GM19467 (cell line): ENCODE results near the gene CRLF1.

Experiments
- ATAC-seq: cut with Tn5 transposase; IDR thresholded peaks from one replicate; pipeline ENCODE4 v1.9.1; 2021; ENCODE audit warnings: mild to moderate bottlenecking, moderate library complexity; ENCODE audit not compliant: unreplicated experiment

The CRLF1 gene

DNA sequence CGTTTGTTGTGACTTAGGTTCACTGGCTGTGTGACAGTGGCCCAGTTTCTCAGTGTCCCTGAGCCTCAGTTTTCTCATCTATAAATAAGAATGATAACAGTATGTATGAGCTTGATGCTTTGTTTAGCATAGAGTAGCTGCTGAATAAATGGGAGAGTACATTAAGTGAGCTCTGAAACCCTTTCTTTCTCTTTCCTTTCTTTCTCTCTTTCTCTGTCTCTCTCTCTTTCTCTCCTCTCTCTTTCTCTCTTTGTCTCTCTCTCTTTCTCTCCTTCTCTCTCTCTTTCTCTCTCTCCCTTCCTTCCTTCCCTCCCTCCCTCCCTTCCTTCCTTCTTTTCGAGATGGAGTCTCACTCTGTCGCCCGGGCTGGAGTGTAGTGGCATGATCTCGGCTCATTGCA is 46.9 kb downstream of the CRLF1 start:
- ATAC-seq: no peak

DNA sequence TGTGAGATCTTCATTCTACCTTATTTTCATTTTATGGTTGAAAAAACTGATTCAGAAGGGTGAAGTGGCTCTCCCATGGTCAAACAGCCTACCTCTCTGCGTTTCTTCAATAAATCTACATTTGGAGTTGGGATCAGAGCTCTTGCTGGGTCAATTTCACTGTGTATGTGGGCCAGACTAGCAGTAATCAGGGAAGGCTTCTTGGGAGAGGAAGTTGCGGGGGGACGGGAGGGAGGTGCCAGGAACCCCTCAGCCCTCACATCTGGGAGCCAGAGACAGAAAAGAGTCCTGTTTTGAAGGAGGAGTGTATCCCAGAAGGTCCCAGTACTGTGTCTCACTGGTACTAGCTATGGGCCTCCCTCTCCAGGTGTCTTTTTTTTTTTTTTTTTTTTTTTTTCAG is 48.0 kb downstream of the CRLF1 start:
- ATAC-seq: no peak

DNA sequence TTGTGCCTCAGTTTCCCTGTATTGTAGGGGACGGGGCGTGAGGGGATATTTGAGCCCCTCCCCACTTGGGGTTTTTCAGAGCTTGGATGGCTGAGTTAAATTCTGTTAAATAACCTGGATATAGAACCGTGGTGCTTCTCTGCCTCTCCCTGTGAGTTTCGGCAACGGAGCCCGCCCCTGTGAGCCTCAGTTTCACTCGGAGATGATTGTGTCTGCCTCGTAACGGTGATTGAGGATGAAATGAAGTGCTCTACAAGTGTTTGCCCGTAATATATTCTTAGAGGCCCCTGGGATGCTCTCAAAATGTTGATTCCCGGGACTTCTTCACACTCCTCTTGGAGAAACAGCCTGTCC is 48.4 kb downstream of the CRLF1 start:
- no peak for ATAC-seq

DNA sequence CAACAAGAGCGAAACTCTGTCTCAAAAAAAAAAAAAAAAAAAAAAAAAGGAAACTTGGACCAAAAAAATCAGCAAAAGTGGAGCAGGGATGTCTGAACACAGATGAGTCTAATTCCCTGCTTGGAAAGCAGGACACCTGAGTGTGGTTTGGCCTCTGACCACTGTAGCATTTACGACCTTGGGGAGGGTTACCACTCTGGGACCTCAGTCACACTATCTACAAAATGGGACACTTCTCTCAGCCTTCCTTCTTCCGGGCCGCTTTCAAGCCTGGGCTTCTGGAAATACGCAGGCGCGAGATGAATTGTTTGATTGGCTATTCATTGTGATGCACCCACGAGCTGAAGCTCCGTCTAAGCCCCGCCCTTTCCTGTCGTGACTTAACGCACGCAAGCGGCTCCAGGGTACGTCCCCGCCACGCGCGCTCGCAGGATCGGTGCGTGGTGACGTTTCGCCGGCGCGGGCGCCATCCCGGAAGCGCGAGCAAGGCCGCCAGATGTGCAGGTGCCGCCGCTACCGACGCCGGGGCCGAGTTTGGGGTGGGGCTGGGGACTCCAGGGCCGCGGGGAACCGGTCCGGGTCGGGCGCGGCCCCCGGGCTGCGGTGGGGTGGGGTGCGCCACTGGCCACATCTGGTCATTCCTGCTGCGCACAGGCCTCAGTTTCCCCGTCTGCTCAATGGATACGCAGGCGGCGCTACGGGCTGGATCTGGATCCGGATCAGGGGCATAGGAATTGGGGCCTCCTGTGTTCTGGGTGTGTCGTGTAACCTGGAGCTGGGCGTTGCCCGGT is 49.0 kb downstream of the CRLF1 start, which contains the start of gene KXD1:
TSS of gene KXD1 (plus strand) at position 460 of the 791 bp plus-strand sequence. CDS start 4,187 bp downstream, outside the sequence.
- peak; percentile 88 for ATAC-seq

DNA sequence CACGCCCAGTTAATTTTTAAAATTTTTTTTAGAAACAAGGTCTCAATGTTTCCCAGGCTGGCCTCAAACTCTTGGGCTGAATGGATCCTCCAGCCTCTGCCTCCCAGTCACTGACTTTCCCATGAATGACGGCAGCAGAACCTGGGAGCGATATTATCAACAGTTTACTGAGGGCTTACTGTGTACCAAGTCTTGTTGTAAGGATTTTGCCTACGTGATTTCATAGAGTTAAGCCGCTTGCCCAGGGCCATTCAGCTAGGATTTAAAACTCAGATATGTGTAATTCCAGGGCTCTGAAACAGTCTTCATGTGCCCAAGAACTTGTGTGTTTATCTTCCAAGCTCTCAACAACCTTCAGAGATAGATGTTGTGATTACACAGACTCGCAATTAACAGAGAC is 55.0 kb downstream of the CRLF1 start:
- ATAC-seq: no peak

DNA sequence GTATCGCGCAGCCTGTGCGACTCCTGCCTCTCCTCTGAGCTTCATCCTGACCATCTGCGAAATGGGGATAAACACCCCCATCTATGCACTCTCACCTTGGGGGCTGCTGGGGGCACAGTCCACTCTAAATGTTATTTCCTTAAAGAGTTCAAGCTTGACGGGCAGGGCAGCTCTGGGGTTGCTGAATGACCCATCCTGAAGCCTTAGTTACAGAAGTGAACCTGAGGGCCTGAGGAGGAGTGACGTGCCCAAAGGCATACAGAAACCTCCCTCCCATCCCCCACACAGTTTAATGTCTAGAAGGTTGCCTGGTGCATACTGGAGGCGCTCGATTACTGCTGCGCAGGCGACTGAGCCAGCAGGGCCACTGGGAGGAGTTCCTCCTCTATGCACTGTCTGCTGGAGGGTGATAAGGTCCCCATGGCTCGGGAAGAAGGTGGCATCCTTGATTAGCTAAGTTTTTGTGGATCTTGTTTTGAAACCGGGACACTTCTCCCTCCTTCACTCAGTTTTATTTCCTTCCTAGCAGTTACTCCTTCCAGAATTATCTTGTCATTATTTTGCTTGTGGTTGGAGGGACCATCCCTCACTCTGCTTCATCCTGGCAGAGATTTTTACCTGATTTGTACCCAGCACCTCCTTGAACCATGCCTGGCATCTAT is 62.7 kb downstream of the CRLF1 start:
- ATAC-seq: no peak
